Ovary (tissue), 9 donors: ENCODE results near the gene GJB6. TPM values are rescaled to one million over a fixed set of nuclear protein-coding genes. Genes with fewer than 3 reads are reported as not detected.

Experiments
- DNase-seq, 5 donors: peaks; one replicate each; pipeline ENCODE4 v3.0.0-alpha.2; 2019 to 2020
- H3K27ac ChIP-seq, 2 donors: fragments of 200-600 bp; one replicate each; pipeline versions ENCODE4 v1.5.1 to v1.8.0; 2019 to 2022
- H3K27me3 ChIP-seq: fragments of 200-600 bp; one replicate; pipeline ENCODE4 v1.8.0; 2022
- H3K36me3 ChIP-seq: fragments of 200-600 bp; sonication (generic); one replicate; pipeline ENCODE4 v1.5.1; 2019
- H3K4me1 ChIP-seq: one replicate; pipeline ENCODE4 v1.8.1; 2013; ENCODE audit warnings: mild to moderate bottlenecking, moderate library complexity; ENCODE audit not compliant: insufficient read depth
- H3K4me3 ChIP-seq: fragments of 200-600 bp; sonication (generic); one replicate; pipeline ENCODE4 v1.5.1; 2017
- H3K9me3 ChIP-seq, 2 donors: fragments of 200-600 bp in 1 of 2; sonication (generic) in 1 of 2; one replicate each; pipeline versions ENCODE4 v1.5.1 to v1.8.1; 2013 to 2019; ENCODE audit warnings: mild to moderate bottlenecking in 1 of 2, moderate library complexity in 1 of 2
- CTCF ChIP-seq, 3 donors: fragments of 450-650 bp in 2 of 3; fragments of 200-600 bp in 1 of 3; IDR thresholded peaks; one replicate each; pipeline versions ENCODE4 v1.5.1 to v1.8.0; 2016 to 2022; ENCODE audit warnings: antibody characterized with exemption in 3 of 3, mild to moderate bottlenecking in 1 of 3
- EP300 ChIP-seq: sonication (generic); formaldehyde crosslinking; IDR thresholded peaks from one replicate; pipeline ENCODE4 v1.6.1; 2017; ENCODE audit warnings: antibody characterized with exemption
- POLR2A ChIP-seq: fragments of 450-650 bp; IDR thresholded peaks from one replicate; pipeline ENCODE4 v1.6.1; 2017; ENCODE audit warnings: antibody characterized with exemption, mild to moderate bottlenecking, moderate library complexity
- WGBS, 3 donors: extraction: QIAGEN DNeasy Blood & Tissue Kit in 1 of 3; methylation state at CpG; one replicate each; pipeline versions ENCODE4 v1.1.5 to v1.1.7; 2013 to 2017; 5-methylcytosine and 5-hydroxymethylcytosine counted together
- intact Hi-C, 4 donors: fragments of 100-400 bp; cut with DNase I; formaldehyde crosslinking; loops; one replicate each; pipeline versions ENCODE4 v1.11.0 to v1.15.1; 2022 to 2023
- polyA plus RNA-seq, 2 donors: library from polyadenylated mRNA; stranded (reverse); fragments of 200-250 nt in 1 of 2; fragments of 350-450 nt in 1 of 2; fragmentation: Illumina TruSeq in 1 of 2; extraction: RNeasy Lipid Tissue Mini Kit (QIAGEN cat#74804) in 1 of 2; gene quantifications; one replicate each; pipeline ENCODE4 v1.2.3, GENCODE V29; 2013 to 2014
- total RNA-seq, 7 donors: library from RNA; depleted of rRNA in 2 of 7; stranded (reverse); fragments of >200 nt in 2 of 7; fragmentation: NEBNext Ultra II Directional in 3 of 7; extraction: Animal tissue kit (Norgen Biotek cat#: 25700) in 3 of 7; gene quantifications; one replicate each; pipeline versions ENCODE4 v1.1.0 to v1.2.4, GENCODE V29; 2016 to 2023
- donor health status: DM: no; HTN: no; CAD: no; lungs with moderate emphysema.
- donor health status: DM: no; HTN: no; CAD: no.
- donor health status: Bipolar disorder and iron deficiency.
- donor health status: DM: yes; HTN: yes; CAD: no.
- donor health status: DM: no; HTN: no; CAD: no.
- donor health status: DM: yes; HTN: yes; CAD: no.

The GJB6 gene
- total and polyA plus RNA-seq, 9 donors: not detected

GRCh38 chr13:20219577-20219976, 12.5 kb downstream of the GJB6 start:
- TF ChIP-seq EP300 (no peak), CTCF (IDR thresholded peaks at IDR 0.05) (no peak), POLR2A (no peak)
- DNase-seq: no peak
- intact Hi-C loops: no loop called here
- H3K36me3 ChIP-seq: no peaks in the 10 kb centered on the region
- no peaks in the 10 kb centered on the region for H3K4me1 ChIP-seq
- peaks cover 0 to under 1% of the 10 kb centered on the region in 2 donors for H3K9me3 ChIP-seq
- H3K4me3 ChIP-seq: no peak overlapping the region
- H3K27ac ChIP-seq: no peak overlapping the region
- no peaks in the 10 kb centered on the region for H3K27me3 ChIP-seq

GRCh38 chr13:20217168-20217567, 15.0 kb downstream of the GJB6 start:
- H3K36me3 ChIP-seq: no peaks in the 10 kb centered on the region
- 51 to 59% (median 57%) methylated on average over 3 of the region's 3 CpGs for WGBS, 3 donors

GRCh38 chr13:20209948-20210347, 22.2 kb downstream of the GJB6 start:
- intact Hi-C loops: no loop called here
- no peak overlapping the region for H3K4me3 ChIP-seq
- H3K9me3 ChIP-seq: peaks cover 0 to 2% of the 10 kb centered on the region in 2 donors
- no peaks in the 10 kb centered on the region for H3K27me3 ChIP-seq
- no peak overlapping the region for H3K27ac ChIP-seq
- H3K4me1 ChIP-seq: no peaks in the 10 kb centered on the region
- no peak for TF ChIP-seq POLR2A
- TF ChIP-seq EP300: no peak
- no peak for TF ChIP-seq CTCF (IDR thresholded peaks at IDR 0.05)
- no peaks in the 10 kb centered on the region for H3K36me3 ChIP-seq
- WGBS, 3 donors: 40 to 54% (median 44%) methylated on average over 1 of the region's 1 CpG
- no peak for DNase-seq

More at GRCh38 chr13:20217168-20217567, 15.0 kb downstream of the GJB6 start:
- Histone ChIP-seq H3K9me3 (peaks cover 0 to 2% of the 10 kb centered on the region in 2 donors), H3K4me1 (no peaks in the 10 kb centered on the region), H3K27ac (no peak overlapping the region), H3K27me3 (no peaks in the 10 kb centered on the region), H3K4me3 (no peak overlapping the region)
- TF ChIP-seq CTCF (IDR thresholded peaks at IDR 0.05) (no peak), POLR2A (no peak), EP300 (no peak)
- intact Hi-C loops: no loop called here
- no peak for DNase-seq

- H3K36me3 ChIP-seq: no peaks in the 10 kb centered on the region
- H3K27ac ChIP-seq: no peak overlapping the region
- no peak overlapping the region for H3K4me3 ChIP-seq
- H3K9me3 ChIP-seq: no peaks in the 10 kb centered on the region
- WGBS, 3 donors: 73 to 80% (median 80%) methylated on average over 16 of the region's 16 CpGs
- H3K27me3 ChIP-seq: no peaks in the 10 kb centered on the region
- no peak for DNase-seq
- intact Hi-C loops: no loop called here
- TF ChIP-seq EP300 (no peak), POLR2A (no peak), CTCF (IDR thresholded peaks at IDR 0.05) (no peak)
- H3K4me1 ChIP-seq: no peaks in the 10 kb centered on the region
Observed at GRCh38 chr13:20206698-20207235, 25.4 kb downstream of the GJB6 start.
